ENCODE data around the gene CHRM1.

The CHRM1 gene

DNA sequence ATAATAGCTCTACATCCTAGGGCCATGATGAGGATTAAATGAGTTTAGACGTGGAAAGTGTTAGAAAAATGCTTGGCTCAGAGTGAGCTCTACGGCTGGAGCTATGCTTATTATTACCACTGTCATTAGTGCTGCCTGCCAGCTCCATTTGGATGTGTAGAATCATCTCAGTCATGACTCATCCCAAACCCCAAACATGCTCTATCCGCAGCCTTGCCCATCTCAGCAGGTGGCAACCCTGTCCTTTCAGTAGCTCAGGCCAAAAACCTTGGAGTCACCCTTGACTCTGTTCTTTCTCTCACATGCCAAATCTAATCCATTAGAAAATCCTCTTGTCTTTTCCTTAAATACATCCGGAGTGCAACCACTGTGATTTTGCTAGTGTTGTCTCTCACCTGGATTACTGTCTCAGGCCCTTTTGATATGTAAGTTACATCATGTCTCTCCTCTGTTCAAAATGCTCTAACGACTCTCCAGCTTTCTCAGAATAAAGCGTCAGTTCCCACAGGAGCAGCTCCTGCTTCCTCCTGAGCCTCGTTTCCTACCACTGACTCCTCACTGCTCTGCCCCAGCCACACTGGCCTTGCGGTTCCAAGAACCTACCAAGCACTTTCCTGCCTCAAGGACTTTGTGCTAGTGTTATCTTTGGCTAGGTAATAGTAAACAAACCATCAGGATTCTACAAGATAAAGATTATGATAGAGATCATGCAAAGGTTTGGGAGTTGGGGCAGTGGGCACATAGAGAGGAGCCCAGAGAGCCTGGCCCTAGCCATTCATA, 10.5 kb upstream of the CHRM1 start:
- no peaks in the 10 kb centered on the region for H3K4me1 Mint-ChIP-seq
- H3K36me3 Mint-ChIP-seq: no peaks in the 10 kb centered on the region
- H3K27me3 Mint-ChIP-seq: peaks cover 52% of the 10 kb centered on the region
- H3K4me3 Mint-ChIP-seq: no peak overlapping the region
- H3K27ac Mint-ChIP-seq: no peak overlapping the region
- no peaks in the 10 kb centered on the region for H3K9me3 Mint-ChIP-seq
- ATAC-seq: no peak

DNA sequence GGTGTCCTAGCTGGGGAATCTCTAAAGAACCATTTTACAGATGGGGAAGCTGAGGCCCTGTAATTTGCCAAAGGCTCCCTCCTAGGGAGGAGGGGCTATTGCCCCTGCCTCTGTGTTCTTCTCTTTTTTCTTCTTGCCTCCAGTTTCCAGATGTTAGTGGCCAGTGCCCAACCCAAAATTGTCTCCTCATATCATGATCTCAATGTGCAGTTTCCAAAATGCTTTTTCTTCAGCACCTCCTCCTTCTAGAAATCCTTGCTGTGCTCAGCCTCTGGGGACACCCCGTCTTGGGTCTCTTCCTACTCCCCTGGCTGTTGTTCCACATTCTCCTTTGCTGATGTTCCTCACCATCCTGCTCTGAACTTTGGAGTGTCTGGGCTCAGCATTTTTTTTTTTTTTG, 9.5 kb upstream of the CHRM1 start:
- H3K27me3 Mint-ChIP-seq: peaks cover 62% of the 10 kb centered on the region
- no peaks in the 10 kb centered on the region for H3K9me3 Mint-ChIP-seq
- H3K4me1 Mint-ChIP-seq: peaks cover 7% of the 10 kb centered on the region
- no peak overlapping the region for H3K4me3 Mint-ChIP-seq
- H3K36me3 Mint-ChIP-seq: no peaks in the 10 kb centered on the region
- no peak overlapping the region for H3K27ac Mint-ChIP-seq
- no peak for ATAC-seq

DNA sequence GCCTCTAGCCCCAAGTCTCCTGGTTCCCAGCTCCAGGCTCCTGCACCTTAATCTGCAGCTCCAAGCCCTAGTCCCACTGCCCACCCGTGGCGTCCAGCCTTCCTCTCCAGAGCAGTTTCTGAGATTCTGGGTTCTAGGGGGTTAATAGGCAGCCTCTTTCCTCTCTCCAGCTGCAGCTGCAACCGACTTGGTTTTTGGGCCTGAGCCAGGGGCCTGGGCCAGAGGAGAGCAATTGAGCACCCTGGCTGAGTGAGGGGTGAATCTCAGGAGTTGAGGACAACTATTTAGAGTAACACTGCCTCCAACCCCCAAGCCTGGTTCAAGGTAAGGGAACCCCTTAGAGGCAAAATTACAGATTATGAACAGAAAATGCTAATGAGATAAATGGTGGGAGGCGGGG, 9.0 kb upstream of the CHRM1 start:
- no peaks in the 10 kb centered on the region for H3K9me3 Mint-ChIP-seq

DNA sequence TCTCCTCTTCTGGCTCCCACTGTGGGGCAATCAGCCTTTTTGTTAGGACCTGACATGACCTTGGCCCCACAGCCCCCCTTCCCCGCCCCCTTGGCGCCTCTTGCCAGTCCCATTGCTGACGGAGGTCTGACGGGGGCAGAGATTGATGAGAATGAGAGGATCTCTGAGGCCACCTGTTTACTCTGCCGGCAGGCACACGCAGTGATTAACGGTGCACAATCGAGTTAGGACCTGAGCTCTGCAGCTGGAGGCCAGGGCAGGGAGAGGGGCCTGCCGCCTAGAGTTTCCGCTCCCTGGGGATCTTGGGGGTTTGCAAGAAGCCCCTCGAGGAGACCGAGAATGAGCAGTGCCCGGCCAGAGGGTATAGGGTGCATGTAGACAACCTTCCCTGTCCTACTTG, 6.8 kb upstream of the CHRM1 start:
- Mint-ChIP-seq H3K27me3 (peaks cover 81% of the 10 kb centered on the region), H3K9me3 (no peaks in the 10 kb centered on the region), H3K4me3 (no peak overlapping the region), H3K4me1 (peaks cover 22% of the 10 kb centered on the region), H3K27ac (no peak overlapping the region), H3K36me3 (no peaks in the 10 kb centered on the region)
- no peak for ATAC-seq

More for the DNA sequence above, 9.0 kb upstream of the CHRM1 start:
- H3K36me3 Mint-ChIP-seq: no peaks in the 10 kb centered on the region
- peaks cover 67% of the 10 kb centered on the region for H3K27me3 Mint-ChIP-seq
- ATAC-seq: no peak
- H3K4me3 Mint-ChIP-seq: no peak overlapping the region
- H3K27ac Mint-ChIP-seq: no peak overlapping the region
- H3K4me1 Mint-ChIP-seq: peaks cover 12% of the 10 kb centered on the region

DNA sequence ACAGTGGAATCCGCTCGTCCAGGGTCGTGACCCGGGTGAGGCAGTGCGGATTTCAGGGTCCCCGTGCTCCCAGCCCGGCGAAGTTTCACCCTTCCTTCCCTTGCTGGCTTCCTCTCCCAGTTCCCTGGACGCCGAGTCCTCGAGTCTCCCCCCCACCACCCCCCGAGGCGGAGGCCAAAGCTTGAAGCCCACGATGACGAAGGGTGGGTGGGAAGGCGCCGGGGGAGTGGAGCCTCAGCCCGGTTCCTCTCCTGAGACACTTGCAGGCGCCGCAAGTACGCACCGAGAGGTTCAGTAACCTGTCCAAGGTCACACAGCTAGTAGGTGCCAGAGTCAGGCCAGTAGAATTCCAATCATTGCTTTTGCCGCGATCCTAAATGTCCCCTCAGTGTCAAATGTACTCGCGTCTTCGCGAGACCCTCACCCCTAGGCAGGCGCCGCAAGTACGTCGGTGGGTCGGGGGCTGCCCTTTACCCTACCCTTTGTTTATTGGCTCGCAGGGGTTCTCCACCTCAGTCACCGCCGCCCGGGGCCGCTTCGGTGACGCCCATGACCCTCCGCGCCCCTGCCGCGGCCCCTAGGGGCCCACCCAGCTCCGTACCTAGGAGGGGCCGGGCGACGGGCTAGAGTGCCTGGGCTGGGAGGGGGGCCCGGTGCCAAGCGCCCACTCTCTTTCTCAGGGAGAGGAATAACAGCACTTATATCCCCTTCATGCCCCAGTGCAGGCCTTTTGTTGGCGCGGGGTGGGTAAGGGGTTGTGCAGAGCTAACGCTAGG, 5.7 kb upstream of the CHRM1 start:
- Mint-ChIP-seq H3K27me3 (peaks cover 89% of the 10 kb centered on the region), H3K27ac (no peak overlapping the region), H3K9me3 (no peaks in the 10 kb centered on the region), H3K4me3 (no peak overlapping the region), H3K36me3 (no peaks in the 10 kb centered on the region), H3K4me1 (peaks cover 28% of the 10 kb centered on the region)
- no peak for ATAC-seq

DNA sequence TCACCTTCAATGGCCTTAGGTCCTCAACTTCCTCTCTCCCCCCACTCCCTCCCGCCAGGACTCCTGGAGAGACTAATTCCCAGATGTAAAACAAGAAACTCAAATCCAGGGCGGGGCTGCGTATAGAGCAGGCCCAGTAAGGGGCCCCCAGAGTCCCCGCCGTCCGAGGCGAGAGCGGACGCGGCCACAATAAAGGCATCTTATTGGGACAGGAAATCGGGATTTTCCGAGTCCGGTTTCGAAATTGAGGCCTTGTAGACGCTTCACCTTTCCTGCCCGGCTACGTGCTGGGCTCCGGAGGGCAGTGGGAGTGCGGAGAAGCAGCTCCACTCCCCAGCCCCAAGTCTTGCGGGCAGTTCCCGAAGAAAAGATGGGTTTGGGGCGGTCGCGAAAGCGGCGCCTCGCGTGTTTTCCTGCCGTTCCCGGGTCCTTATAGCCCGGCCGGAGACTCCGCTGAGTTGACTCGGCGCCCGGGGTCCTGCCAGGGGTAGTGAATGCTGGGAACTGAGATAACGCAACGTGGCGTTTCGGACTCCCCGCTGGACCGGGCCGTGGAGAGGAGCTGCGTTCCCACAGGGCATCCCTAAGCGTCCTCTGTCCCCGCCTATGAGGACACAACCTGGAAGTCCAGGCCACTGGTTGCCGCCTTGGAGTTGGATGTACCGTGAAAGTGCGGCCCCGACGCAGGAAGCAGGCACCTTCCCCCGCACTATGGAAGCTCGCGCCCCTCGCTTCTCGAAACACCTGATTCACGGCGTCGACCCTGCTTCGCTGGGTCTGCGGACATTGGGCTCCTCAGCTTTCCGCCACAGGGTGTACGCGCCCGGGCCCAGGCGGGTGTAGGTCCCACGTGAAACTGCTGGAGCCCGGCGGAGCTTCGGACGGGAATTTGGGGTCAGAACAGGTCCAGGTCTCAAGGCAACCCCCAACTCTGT, 4.8 kb upstream of the CHRM1 start:
- Mint-ChIP-seq H3K27me3 (peaks cover 89% of the 10 kb centered on the region), H3K27ac (no peak overlapping the region)

DNA sequence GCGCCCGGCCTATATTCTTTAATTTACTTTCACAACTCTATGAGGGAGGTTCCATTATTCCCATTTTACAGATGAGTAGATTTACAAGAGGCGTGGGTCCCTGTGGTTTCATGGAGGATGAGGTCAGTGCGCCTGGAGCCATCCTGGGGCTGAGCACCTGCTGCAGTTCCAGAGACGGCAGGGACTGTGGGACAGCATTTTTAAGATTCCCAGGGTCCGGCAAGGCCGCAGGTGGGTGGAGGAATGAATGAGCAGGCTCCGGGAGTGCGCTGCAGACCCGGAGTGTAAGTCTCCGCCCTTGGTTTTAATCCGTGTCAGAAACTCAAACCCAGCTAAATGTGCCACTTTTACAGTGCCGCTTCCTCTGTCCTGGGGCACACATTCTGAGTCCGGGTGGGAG, 4.1 kb upstream of the CHRM1 start:
- Mint-ChIP-seq H3K4me1 (peaks cover 28% of the 10 kb centered on the region), H3K27me3 (peaks cover 84% of the 10 kb centered on the region), H3K27ac (no peak overlapping the region), H3K9me3 (no peaks in the 10 kb centered on the region), H3K4me3 (peak overlapping the region; percentile 21), H3K36me3 (no peaks in the 10 kb centered on the region)
- no peak for ATAC-seq

More for the DNA sequence above, 4.8 kb upstream of the CHRM1 start:
- ATAC-seq: no peak
- Mint-ChIP-seq H3K4me3 (peak overlapping the region; percentile 38), H3K4me1 (peaks cover 28% of the 10 kb centered on the region), H3K9me3 (no peaks in the 10 kb centered on the region), H3K36me3 (no peaks in the 10 kb centered on the region)

DNA sequence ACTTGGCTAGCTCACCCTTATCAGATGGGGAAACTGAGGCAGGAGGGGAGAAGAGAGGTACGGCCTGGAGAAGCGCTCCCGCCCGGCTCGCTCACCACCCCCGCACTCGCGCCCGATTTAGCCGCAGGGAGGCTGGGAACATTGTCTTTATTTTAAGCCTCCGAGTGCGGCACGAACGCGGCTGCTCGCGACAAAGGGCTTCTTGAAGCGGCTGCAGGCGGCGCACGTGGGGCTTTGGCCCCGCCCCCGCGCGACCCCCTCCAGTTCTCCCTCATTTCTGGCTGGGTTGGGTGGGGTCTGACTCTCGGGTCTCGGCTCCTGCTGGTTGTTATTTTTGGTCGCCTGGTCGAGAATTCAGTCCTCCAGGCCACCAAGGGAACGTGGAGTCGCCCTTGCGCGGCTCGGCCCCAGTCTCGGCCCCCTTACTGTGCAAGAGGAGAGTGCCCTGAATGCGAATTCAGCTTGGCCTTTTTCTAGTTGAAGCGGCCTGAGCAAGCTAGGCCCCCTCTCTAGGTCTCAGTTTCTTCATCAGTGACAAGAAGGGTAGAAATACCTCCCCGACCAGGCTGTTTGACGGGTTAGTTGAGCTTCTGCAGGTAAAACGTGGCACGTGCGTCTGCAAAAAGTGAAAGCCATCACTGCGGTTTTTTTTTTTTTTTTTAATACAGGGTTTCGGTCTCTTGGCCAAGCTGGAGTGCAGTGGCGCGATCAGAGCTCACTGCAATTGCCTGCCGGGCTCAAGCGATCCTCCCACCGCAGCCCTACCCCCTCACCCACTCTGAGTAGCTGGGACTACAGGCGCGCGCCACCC, 2.6 kb upstream of the CHRM1 start:
- ATAC-seq: peak; percentile 45
- H3K4me3 Mint-ChIP-seq: peak overlapping the region; percentile 44
- H3K27me3 Mint-ChIP-seq: peaks cover 73% of the 10 kb centered on the region
- H3K9me3 Mint-ChIP-seq: no peaks in the 10 kb centered on the region
- no peak overlapping the region for H3K27ac Mint-ChIP-seq
- H3K36me3 Mint-ChIP-seq: no peaks in the 10 kb centered on the region
- H3K4me1 Mint-ChIP-seq: peaks cover 28% of the 10 kb centered on the region

DNA sequence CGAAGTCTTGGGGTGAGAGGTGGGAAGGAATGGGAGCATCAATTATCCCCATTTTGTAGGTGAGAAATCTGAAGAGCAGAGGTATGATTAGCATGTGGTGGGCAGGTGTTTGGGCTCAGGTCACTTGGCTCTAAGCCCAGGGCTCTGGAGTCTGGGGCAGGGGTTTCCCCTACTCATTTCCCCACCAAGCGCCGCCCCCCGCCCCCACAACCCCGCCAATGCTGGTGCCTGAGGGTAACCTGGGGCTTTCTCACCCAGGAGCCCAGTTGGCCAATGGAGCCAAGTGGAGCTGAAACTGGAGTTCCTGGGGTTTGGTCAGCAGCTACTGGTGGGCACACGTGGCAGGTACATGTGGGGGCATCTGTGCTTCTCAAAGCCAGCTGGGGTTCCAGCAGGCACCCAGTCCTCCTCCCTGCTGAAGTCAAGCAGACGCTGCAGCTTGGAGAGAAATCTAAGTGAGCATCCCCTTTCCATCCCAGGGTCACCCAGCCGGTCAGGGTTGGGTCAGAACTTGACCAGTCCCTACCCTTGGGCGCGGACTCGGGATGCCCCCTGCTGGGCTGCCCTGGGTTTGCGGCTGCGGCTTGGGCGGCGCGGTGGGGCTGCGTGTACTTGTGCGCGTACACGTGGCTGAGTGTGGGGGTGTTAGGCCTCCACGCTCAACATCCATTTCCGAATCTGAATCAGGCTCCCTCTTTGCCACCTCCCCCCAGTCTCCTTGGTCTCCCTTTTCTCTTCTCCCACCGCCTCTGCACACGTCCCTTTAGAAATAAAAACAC, 1.7 kb upstream of the CHRM1 start:
- Mint-ChIP-seq H3K36me3 (no peaks in the 10 kb centered on the region), H3K4me1 (peaks cover 28% of the 10 kb centered on the region), H3K9me3 (no peaks in the 10 kb centered on the region), H3K27ac (no peak overlapping the region), H3K27me3 (peaks cover 72% of the 10 kb centered on the region), H3K4me3 (no peak overlapping the region)
- peak; percentile 38 for ATAC-seq

DNA sequence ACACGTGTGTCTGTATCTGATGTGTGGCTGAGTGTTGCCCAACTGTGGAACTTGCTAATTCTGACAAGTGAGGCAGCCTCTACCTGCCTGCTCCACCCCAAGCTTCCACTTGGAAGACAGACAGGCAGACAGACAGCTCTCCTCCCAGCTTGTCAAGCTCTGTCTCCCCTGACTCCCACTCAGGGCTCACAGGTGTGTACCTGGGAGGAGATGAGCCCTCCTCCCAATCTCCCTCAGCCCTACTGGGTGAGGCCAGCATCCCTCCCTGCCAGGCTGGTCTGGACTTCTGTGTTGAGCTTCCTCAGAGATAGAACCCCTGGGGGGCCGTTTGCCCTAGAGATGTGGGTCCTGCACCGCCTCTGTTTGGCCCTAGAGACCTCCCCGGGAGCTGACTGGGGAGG, 1.0 kb upstream of the CHRM1 start:
- ATAC-seq: no peak
- no peak overlapping the region for H3K27ac Mint-ChIP-seq

DNA sequence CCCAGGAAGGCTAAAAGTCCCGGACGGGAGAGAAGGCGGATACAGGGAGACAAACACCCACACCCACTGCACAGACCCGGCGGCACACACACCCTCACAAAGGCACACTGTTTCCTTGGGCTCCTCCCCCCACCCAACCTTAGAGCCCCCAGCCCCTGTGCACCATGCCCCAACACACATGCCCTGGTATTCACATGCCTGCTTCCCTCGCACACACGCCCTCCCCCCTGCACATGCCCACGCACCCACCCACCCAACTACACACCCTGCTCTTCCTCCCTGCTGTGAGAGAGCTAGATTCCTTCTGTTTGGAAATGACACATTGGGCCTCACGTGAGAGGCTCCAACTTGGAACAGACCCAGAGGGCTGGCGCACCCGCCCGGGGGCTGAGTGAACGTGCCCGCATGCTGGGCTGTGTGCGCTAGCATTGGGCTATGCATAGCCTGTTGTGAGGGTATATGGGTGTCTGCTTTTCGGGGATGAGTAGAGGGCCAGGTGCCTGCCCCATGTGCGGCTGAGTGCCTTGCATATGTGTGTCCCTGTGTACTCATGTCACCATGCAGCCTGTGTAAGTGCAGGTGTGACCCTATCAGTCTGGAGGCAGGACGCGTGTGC, 518 bp upstream of the CHRM1 start:
- ATAC-seq: no peak
- Mint-ChIP-seq H3K36me3 (no peaks in the 10 kb centered on the region), H3K9me3 (no peaks in the 10 kb centered on the region), H3K4me1 (peaks cover 28% of the 10 kb centered on the region), H3K27me3 (peaks cover 64% of the 10 kb centered on the region), H3K4me3 (no peak overlapping the region), H3K27ac (no peak overlapping the region)

More for the DNA sequence above, 1.0 kb upstream of the CHRM1 start:
- H3K36me3 Mint-ChIP-seq: no peaks in the 10 kb centered on the region
- H3K4me3 Mint-ChIP-seq: no peak overlapping the region
- H3K27me3 Mint-ChIP-seq: peaks cover 65% of the 10 kb centered on the region
- H3K4me1 Mint-ChIP-seq: peaks cover 28% of the 10 kb centered on the region
- H3K9me3 Mint-ChIP-seq: no peaks in the 10 kb centered on the region

DNA sequence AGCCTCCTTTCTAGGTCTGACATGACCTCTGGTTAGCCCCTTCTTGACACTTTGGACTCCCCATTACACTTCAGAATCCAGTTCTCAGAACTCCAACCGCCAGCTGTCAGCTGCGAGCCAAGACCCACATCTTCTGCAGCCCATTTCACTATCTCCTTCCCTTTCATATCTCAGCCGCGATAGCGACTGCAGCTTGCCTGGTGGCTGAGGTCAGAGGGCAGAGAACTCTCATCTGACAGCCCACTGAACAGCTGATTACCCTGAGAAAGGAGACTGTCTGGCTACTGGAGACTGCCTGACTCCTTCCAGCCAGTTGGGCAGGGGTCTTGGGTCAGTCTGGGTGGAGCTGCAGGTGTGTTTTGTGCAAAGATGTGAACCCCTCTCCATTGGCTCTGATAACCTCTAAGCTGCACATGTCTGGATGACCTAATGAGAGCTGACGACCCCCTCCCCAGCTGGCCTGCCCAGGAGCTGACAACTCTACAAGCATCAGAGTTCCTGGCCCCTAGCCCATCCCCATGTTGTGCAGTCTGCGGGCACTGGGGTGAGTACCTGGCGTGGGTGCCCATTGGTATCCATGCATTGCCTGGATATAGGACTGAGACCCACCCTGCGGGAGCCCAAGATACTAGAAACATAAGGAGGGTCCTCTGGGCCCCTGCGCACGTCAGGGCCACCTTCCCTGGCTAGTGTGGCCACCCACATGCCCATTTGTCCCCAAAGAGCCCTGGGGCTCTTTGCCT, 1.1 kb downstream of the CHRM1 start:
- Mint-ChIP-seq H3K9me3 (no peaks in the 10 kb centered on the region), H3K27me3 (peaks cover 48% of the 10 kb centered on the region), H3K4me3 (no peak overlapping the region), H3K36me3 (no peaks in the 10 kb centered on the region), H3K27ac (no peak overlapping the region), H3K4me1 (peaks cover 16% of the 10 kb centered on the region)
- ATAC-seq: no peak

DNA sequence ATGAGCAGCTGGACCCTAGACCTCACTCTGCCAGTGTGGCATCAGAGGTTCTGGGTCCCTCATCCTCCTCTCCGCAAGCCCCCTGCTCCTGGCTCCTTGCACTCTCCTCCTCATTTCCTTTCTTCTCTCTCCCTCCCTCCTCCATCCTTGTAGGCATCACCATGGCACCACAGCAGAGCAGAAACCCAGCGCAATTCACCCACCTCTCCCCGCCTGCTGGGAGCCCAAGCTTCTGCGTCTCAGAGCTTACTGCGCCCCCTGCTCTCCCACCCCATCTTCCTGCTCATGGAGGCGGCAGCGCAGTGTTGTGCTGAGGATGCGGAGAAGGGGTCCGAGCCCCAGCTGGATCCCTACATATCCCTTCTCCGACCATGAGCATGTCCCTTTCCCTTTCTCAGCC, 1.7 kb downstream of the CHRM1 start:
- Mint-ChIP-seq H3K27ac (no peak overlapping the region), H3K27me3 (peaks cover 46% of the 10 kb centered on the region), H3K9me3 (no peaks in the 10 kb centered on the region), H3K4me1 (peaks cover 16% of the 10 kb centered on the region), H3K4me3 (no peak overlapping the region), H3K36me3 (no peaks in the 10 kb centered on the region)
- ATAC-seq: no peak

Data from stimulated activated memory B cell treated with anti-CD40 and anti-IgM and Interleukin-4, amounts not matched to agents 10 μg/mL and 1 μg/mL and 100 μg/mL, for 72 hours (primary cell).